HEK293 (cell line): ENCODE results near the gene FAM110A.

ENCODE experiments used
- BCL11B ChIP-seq: fragments of 450-650 bp; formaldehyde crosslinking; IDR thresholded peaks from 2 replicates; pipeline ENCODE4 v1.5.1; 2016; ENCODE audit warnings: low read depth, missing biosample characterization, missing genetic modification characterization
- KLF16 ChIP-seq: fragments of 450-650 bp; formaldehyde crosslinking; IDR thresholded peaks from 2 replicates; pipeline ENCODE4 v1.5.1; 2017; ENCODE audit warnings: missing biosample characterization, missing genetic modification characterization
- MZF1 ChIP-seq: fragments of 450-650 bp; formaldehyde crosslinking; IDR thresholded peaks from 2 replicates; pipeline ENCODE4 v1.5.1; 2017; ENCODE audit warnings: missing biosample characterization, missing genetic modification characterization, borderline replicate concordance
- OVOL3 ChIP-seq: fragments of 450-650 bp; formaldehyde crosslinking; IDR thresholded peaks from 2 replicates; pipeline ENCODE4 v1.5.1; 2016; ENCODE audit warnings: missing biosample characterization, missing genetic modification characterization
- PRDM6 ChIP-seq: fragments of 450-650 bp; formaldehyde crosslinking; IDR thresholded peaks from 2 replicates; pipeline ENCODE4 v1.5.1; 2017; ENCODE audit warnings: missing biosample characterization, missing genetic modification characterization
- SP7 ChIP-seq: fragments of 450-650 bp; formaldehyde crosslinking; IDR thresholded peaks from 2 replicates; pipeline ENCODE4 v1.5.1; 2016; ENCODE audit warnings: missing biosample characterization, missing genetic modification characterization
- ZBTB26 ChIP-seq: fragments of 450-650 bp; formaldehyde crosslinking; optimal IDR thresholded peaks from 2 replicates; pipeline ENCODE3; 2016; ENCODE audit warnings: missing biosample characterization, mild to moderate bottlenecking, missing genetic modification characterization
- ZFHX2 ChIP-seq: fragments of 450-650 bp; formaldehyde crosslinking; conservative IDR thresholded peaks from 2 replicates; pipeline ENCODE4 v1.5.1; 2016; ENCODE audit warnings: missing biosample characterization, missing genetic modification characterization
- ZNF155 ChIP-seq: fragments of 450-650 bp; formaldehyde crosslinking; IDR thresholded peaks from 2 replicates; pipeline ENCODE4 v1.5.1; 2016; ENCODE audit warnings: missing biosample characterization, missing genetic modification characterization
- ZNF26 ChIP-seq: fragments of 450-650 bp; formaldehyde crosslinking; IDR thresholded peaks from 2 replicates; pipeline ENCODE4 v1.5.1; 2016; ENCODE audit warnings: missing biosample characterization, missing genetic modification characterization
- ZNF266 ChIP-seq: fragments of 450-650 bp; formaldehyde crosslinking; IDR thresholded peaks from 2 replicates; pipeline ENCODE4 v1.5.1; 2016; ENCODE audit warnings: missing biosample characterization, missing genetic modification characterization, low read depth
- ZNF280C ChIP-seq: fragments of 450-650 bp; formaldehyde crosslinking; IDR thresholded peaks from 2 replicates; pipeline ENCODE4 v1.5.1; 2016; ENCODE audit warnings: missing biosample characterization, missing genetic modification characterization
- ZNF335 ChIP-seq: fragments of 450-650 bp; formaldehyde crosslinking; conservative IDR thresholded peaks from 2 replicates; pipeline ENCODE4 v1.5.1; 2016; ENCODE audit warnings: missing biosample characterization, missing genetic modification characterization
- ZNF362 ChIP-seq: fragments of 450-650 bp; formaldehyde crosslinking; IDR thresholded peaks from 2 replicates; pipeline ENCODE4 v1.5.1; 2016; ENCODE audit warnings: missing biosample characterization, missing genetic modification characterization
- ZNF530 ChIP-seq: fragments of 450-650 bp; formaldehyde crosslinking; IDR thresholded peaks from 2 replicates; pipeline ENCODE4 v1.5.1; 2016; ENCODE audit warnings: low read depth, missing biosample characterization, missing genetic modification characterization
- ZNF548 ChIP-seq: fragments of 450-650 bp; formaldehyde crosslinking; IDR thresholded peaks from 2 replicates; pipeline ENCODE4 v1.5.1; 2016; ENCODE audit warnings: missing biosample characterization, missing genetic modification characterization
- ZNF560 ChIP-seq: fragments of 450-650 bp; formaldehyde crosslinking; IDR thresholded peaks from 2 replicates; pipeline ENCODE4 v1.5.1; 2017; ENCODE audit warnings: missing biosample characterization, missing genetic modification characterization, borderline replicate concordance
- ZNF561 ChIP-seq: fragments of 450-650 bp; IDR thresholded peaks from 2 replicates; pipeline ENCODE4 v1.5.1; 2018; ENCODE audit warnings: missing biosample characterization, missing genetic modification characterization, borderline replicate concordance
- ZNF571 ChIP-seq: fragments of 450-650 bp; formaldehyde crosslinking; IDR thresholded peaks from 2 replicates; pipeline ENCODE4 v1.5.0; 2017; ENCODE audit warnings: missing biosample characterization, missing genetic modification characterization
- ZNF596 ChIP-seq: fragments of 450-650 bp; IDR thresholded peaks from 2 replicates; pipeline ENCODE4 v1.5.0; 2018; ENCODE audit warnings: missing biosample characterization, mild to moderate bottlenecking, missing genetic modification characterization, moderate library complexity
- ZNF626 ChIP-seq: fragments of 450-650 bp; sonication (Bioruptor Pico); formaldehyde crosslinking; IDR thresholded peaks from 2 replicates; pipeline ENCODE4 v1.5.1; 2018; ENCODE audit warnings: missing biosample characterization, missing genetic modification characterization, inconsistent platforms
- ZNF629 ChIP-seq: fragments of 450-650 bp; formaldehyde crosslinking; IDR thresholded peaks from 2 replicates; pipeline ENCODE4 v1.5.1; 2017; ENCODE audit warnings: missing biosample characterization, missing genetic modification characterization
- ZNF645 ChIP-seq: fragments of 450-650 bp; formaldehyde crosslinking; IDR thresholded peaks from 2 replicates; pipeline ENCODE4; 2016; ENCODE audit warnings: missing biosample characterization, missing genetic modification characterization
- ZNF791 ChIP-seq: fragments of 450-650 bp; formaldehyde crosslinking; IDR thresholded peaks from 2 replicates; pipeline ENCODE4 v1.5.1; 2016; ENCODE audit warnings: missing biosample characterization, missing genetic modification characterization
- ZNF830 ChIP-seq: fragments of 450-650 bp; IDR thresholded peaks from 2 replicates; pipeline ENCODE4 v1.5.0; 2018; ENCODE audit warnings: missing biosample characterization, missing genetic modification characterization, low read depth, mild to moderate bottlenecking, moderate library complexity
- ZSCAN23 ChIP-seq: fragments of 450-650 bp; formaldehyde crosslinking; IDR thresholded peaks from 2 replicates; pipeline ENCODE4 v1.5.1; 2016; ENCODE audit warnings: missing biosample characterization, missing genetic modification characterization
- TF ChIP-seq, protein P1 (sequence below): fragments of 450-650 bp; formaldehyde crosslinking; conservative IDR thresholded peaks from 2 replicates; pipeline ENCODE4 v1.5.1; 2016; ENCODE audit warnings: low read depth, missing biosample characterization, missing genetic modification characterization

The FAM110A gene

GRCh38 chr20:801678-802077 is 31.8 kb upstream of the FAM110A start (continued):
- TF ChIP-seq ZNF155 (no peak), KLF16 (no peak), ZNF561 (tag by site-specific recombination) (no peak), MZF1 (no peak), ZNF362 (tag by site-specific recombination) (no peak), PRDM6 (tag by site-specific recombination) (no peak), ZNF629 (tag by site-specific recombination) (no peak), SP7 (tag by site-specific recombination) (no peak), ZNF560 (tag by site-specific recombination) (0 out of 2 replicates have a peak, but pooled peaks have one; percentile 16), ZFHX2 (tag by site-specific recombination) (no peak), ZNF791 (tag by site-specific recombination) (no peak), ZNF830 (tag by site-specific recombination) (no peak), ZNF280C (no peak), ZNF548 (tag by site-specific recombination) (no peak), ZBTB26 (tag by site-specific recombination) (no peak), ZNF530 (tag by site-specific recombination) (no peak), OVOL3 (tag by site-specific recombination) (no peak), BCL11B (tag by site-specific recombination) (no peak), ZNF266 (tag by site-specific recombination) (peak; percentile 48; the same call in 1 of the 2 replicates), ZNF571 (no peak), ZNF596 (no peak), ZNF645 (tag by site-specific recombination) (no peak), ZNF26 (tag by site-specific recombination) (no peak), ZNF626 (tag by site-specific recombination) (no peak), ZNF335 (tag by site-specific recombination) (no peak), ZSCAN23 (no peak)
- TF ChIP-seq, protein P1, sequence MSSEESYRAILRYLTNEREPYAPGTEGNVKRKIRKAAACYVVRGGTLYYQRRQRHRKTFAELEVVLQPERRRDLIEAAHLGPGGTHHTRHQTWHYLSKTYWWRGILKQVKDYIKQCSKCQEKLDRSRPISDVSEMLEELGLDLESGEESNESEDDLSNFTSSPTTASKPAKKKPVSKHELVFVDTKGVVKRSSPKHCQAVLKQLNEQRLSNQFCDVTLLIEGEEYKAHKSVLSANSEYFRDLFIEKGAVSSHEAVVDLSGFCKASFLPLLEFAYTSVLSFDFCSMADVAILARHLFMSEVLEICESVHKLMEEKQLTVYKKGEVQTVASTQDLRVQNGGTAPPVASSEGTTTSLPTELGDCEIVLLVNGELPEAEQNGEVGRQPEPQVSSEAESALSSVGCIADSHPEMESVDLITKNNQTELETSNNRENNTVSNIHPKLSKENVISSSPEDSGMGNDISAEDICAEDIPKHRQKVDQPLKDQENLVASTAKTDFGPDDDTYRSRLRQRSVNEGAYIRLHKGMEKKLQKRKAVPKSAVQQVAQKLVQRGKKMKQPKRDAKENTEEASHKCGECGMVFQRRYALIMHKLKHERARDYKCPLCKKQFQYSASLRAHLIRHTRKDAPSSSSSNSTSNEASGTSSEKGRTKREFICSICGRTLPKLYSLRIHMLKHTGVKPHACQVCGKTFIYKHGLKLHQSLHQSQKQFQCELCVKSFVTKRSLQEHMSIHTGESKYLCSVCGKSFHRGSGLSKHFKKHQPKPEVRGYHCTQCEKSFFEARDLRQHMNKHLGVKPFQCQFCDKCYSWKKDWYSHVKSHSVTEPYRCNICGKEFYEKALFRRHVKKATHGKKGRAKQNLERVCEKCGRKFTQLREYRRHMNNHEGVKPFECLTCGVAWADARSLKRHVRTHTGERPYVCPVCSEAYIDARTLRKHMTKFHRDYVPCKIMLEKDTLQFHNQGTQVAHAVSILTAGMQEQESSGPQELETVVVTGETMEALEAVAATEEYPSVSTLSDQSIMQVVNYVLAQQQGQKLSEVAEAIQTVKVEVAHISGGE, result peak; percentile 64
- TF ChIP-seq, all 188 proteins: peak for 15
